ENCODE data around the gene SOX4.

DNA sequence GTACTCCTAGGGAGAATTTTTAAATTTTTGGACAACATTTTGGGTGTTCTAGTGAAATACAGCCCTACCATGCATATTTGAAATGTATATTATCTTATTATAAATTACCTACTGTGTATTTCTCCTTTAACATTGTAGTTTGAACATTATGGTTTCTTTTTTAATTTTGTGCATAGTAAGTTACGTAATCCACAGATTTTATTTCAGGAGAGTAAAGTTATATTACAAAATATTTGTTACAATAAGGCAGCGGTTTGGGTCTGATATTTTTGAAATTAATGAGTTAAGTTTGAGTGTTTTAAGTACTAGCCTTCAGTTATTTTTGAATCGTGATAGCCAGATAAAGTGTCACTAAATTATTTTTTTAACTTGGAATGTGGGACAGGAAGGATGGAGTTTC lies 7.3 kb upstream of the SOX4 start:
- TF ChIP-seq POLR2A (IDR thresholded peaks at IDR 0.05; ENCODE audit: low read depth, low read length) (no peak), GATA2 (IDR thresholded peaks at IDR 0.05; ENCODE audit: insufficient read depth, insufficient read length, low read depth, low read length) (no peak), MAX (IDR thresholded peaks at IDR 0.05; ENCODE audit: insufficient read depth, insufficient read length) (no peak), FOS (IDR thresholded peaks at IDR 0.05; ENCODE audit: borderline replicate concordance, insufficient read depth, low read length) (no peak)
- TF ChIP-seq, protein P1, sequence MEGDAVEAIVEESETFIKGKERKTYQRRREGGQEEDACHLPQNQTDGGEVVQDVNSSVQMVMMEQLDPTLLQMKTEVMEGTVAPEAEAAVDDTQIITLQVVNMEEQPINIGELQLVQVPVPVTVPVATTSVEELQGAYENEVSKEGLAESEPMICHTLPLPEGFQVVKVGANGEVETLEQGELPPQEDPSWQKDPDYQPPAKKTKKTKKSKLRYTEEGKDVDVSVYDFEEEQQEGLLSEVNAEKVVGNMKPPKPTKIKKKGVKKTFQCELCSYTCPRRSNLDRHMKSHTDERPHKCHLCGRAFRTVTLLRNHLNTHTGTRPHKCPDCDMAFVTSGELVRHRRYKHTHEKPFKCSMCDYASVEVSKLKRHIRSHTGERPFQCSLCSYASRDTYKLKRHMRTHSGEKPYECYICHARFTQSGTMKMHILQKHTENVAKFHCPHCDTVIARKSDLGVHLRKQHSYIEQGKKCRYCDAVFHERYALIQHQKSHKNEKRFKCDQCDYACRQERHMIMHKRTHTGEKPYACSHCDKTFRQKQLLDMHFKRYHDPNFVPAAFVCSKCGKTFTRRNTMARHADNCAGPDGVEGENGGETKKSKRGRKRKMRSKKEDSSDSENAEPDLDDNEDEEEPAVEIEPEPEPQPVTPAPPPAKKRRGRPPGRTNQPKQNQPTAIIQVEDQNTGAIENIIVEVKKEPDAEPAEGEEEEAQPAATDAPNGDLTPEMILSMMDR (IDR thresholded peaks at IDR 0.05; ENCODE audit: extremely low read depth in 1 of 2, insufficient read depth in 1 of 2, low read depth in 1 of 2, low read length in 2 of 2), result no peak

Data from endothelial cell of umbilical vein (primary cell).